WTC11 (cell line): ENCODE measurements around the gene VEZF1. TPM values are rescaled to one million over a fixed set of nuclear protein-coding genes. Genes with fewer than 3 reads are reported as not detected.

Experiments
- AFF4 ChIP-seq: sonication (generic); formaldehyde crosslinking; IDR thresholded peaks from 2 replicates; pipeline ENCODE4 v1.8.1; 2023; ENCODE audit warnings: mild to moderate bottlenecking, missing genetic modification reagents, borderline replicate concordance
- ATF2 ChIP-seq: sonication (generic); formaldehyde crosslinking; IDR thresholded peaks from 2 replicates; pipeline ENCODE4 v1.8.1; 2022; ENCODE audit warnings: low read depth, missing genetic modification reagents, borderline replicate concordance
- CREB1 ChIP-seq: sonication (generic); formaldehyde crosslinking; IDR thresholded peaks from 2 replicates; pipeline ENCODE4 v1.8.0; 2023; ENCODE audit warnings: mild to moderate bottlenecking, missing genetic modification reagents
- E2F1 ChIP-seq: sonication (generic); formaldehyde crosslinking; IDR thresholded peaks from 2 replicates; pipeline ENCODE4 v1.8.0; 2022; ENCODE audit warnings: mild to moderate bottlenecking, missing genetic modification reagents
- E2F4 ChIP-seq: sonication (generic); formaldehyde crosslinking; IDR thresholded peaks from 2 replicates; pipeline ENCODE4 v1.8.1; 2022; ENCODE audit warnings: low read depth, mild to moderate bottlenecking, moderate library complexity, missing genetic modification reagents, borderline replicate concordance
- ELF4 ChIP-seq: sonication (generic); formaldehyde crosslinking; IDR thresholded peaks from 2 replicates; pipeline ENCODE4 v1.8.1; 2022; ENCODE audit warnings: low read depth, mild to moderate bottlenecking, moderate library complexity, missing genetic modification reagents
- ERG ChIP-seq: fragments of 250-450 bp; sonication (Bioruptor Pico); IDR thresholded peaks from 2 replicates; pipeline ENCODE4 v1.8.0; 2021; ENCODE audit warnings: mild to moderate bottlenecking
- ESRRA ChIP-seq: sonication (generic); formaldehyde crosslinking; IDR thresholded peaks from 2 replicates; pipeline ENCODE4 v1.8.1; 2022; ENCODE audit warnings: mild to moderate bottlenecking, missing genetic modification reagents, borderline replicate concordance
- FOXJ3 ChIP-seq: sonication (generic); formaldehyde crosslinking; IDR thresholded peaks from 2 replicates; pipeline ENCODE4 v1.9.0; 2021; ENCODE audit warnings: missing genetic modification reagents, mild to moderate bottlenecking, borderline replicate concordance
- GRHL2 ChIP-seq: fragments of 250-450 bp; sonication (Bioruptor Pico); IDR thresholded peaks from 2 replicates; pipeline ENCODE4 v1.8.0; 2022; ENCODE audit warnings: mild to moderate bottlenecking, moderate library complexity; ENCODE audit not compliant: insufficient replicate concordance, severe bottlenecking
- IRF2 ChIP-seq: sonication (generic); formaldehyde crosslinking; IDR thresholded peaks from 2 replicates; pipeline ENCODE4 v1.8.0; 2022; ENCODE audit warnings: low read depth, missing genetic modification reagents, borderline replicate concordance
- KAT7 ChIP-seq: sonication (generic); formaldehyde crosslinking; IDR thresholded peaks from 2 replicates; pipeline ENCODE4 v1.8.1; 2023; ENCODE audit warnings: missing genetic modification reagents, mild to moderate bottlenecking, borderline replicate concordance
- MAX ChIP-seq: sonication (generic); formaldehyde crosslinking; IDR thresholded peaks from 2 replicates; pipeline ENCODE4 v1.8.0; 2022; ENCODE audit warnings: mild to moderate bottlenecking, missing genetic modification reagents
- NFYB ChIP-seq: sonication (generic); formaldehyde crosslinking; conservative IDR thresholded peaks from 2 replicates; pipeline ENCODE4 v1.8.0; 2022; ENCODE audit warnings: low read depth, missing genetic modification reagents
- NR3C1 ChIP-seq: sonication (generic); formaldehyde crosslinking; conservative IDR thresholded peaks from 2 replicates; pipeline ENCODE4 v1.8.1; 2023; ENCODE audit warnings: low read depth, mild to moderate bottlenecking, missing genetic modification reagents
- OVOL2 ChIP-seq: fragments of 250-450 bp; sonication (Bioruptor Pico); IDR thresholded peaks from 2 replicates; pipeline ENCODE4 v1.9.0; 2021; ENCODE audit warnings: mild to moderate bottlenecking, borderline replicate concordance
- PRRX2 ChIP-seq: fragments of 250-450 bp; sonication (Bioruptor Pico); IDR thresholded peaks from 2 replicates; pipeline ENCODE4 v1.8.0; 2021; ENCODE audit warnings: mild to moderate bottlenecking
- SMAD4 ChIP-seq: sonication (generic); formaldehyde crosslinking; IDR thresholded peaks from 2 replicates; pipeline ENCODE4 v1.8.0; 2022; ENCODE audit warnings: mild to moderate bottlenecking, missing genetic modification reagents
- SOX15 ChIP-seq: fragments of 250-450 bp; sonication (Bioruptor Pico); IDR thresholded peaks from 2 replicates; pipeline ENCODE4 v1.9.0; 2021; ENCODE audit warnings: mild to moderate bottlenecking
- TCF7 ChIP-seq: sonication (generic); formaldehyde crosslinking; IDR thresholded peaks from 2 replicates; pipeline ENCODE4 v1.8.0; 2022; ENCODE audit warnings: mild to moderate bottlenecking, low read depth, missing genetic modification reagents, moderate library complexity
- ZBTB43 ChIP-seq: sonication (generic); formaldehyde crosslinking; IDR thresholded peaks from 2 replicates; pipeline ENCODE4 v1.8.1; 2023; ENCODE audit warnings: mild to moderate bottlenecking, missing genetic modification reagents
- ZMAT4 ChIP-seq: fragments of 250-450 bp; sonication (Bioruptor Pico); IDR thresholded peaks from 2 replicates; pipeline ENCODE4 v1.9.0; 2021; ENCODE audit warnings: mild to moderate bottlenecking
- ZNF121 ChIP-seq: sonication (generic); formaldehyde crosslinking; IDR thresholded peaks from 2 replicates; pipeline ENCODE4 v1.8.0; 2023; ENCODE audit warnings: missing genetic modification reagents
- ZNF219 ChIP-seq: sonication (generic); formaldehyde crosslinking; IDR thresholded peaks from 2 replicates; pipeline ENCODE4 v1.8.0; 2023; ENCODE audit warnings: missing genetic modification reagents, mild to moderate bottlenecking, borderline replicate concordance
- ZNF263 ChIP-seq: sonication (generic); formaldehyde crosslinking; IDR thresholded peaks from 2 replicates; pipeline ENCODE4 v1.8.1; 2022; ENCODE audit warnings: low read depth, mild to moderate bottlenecking, moderate library complexity, missing genetic modification reagents
- ZNF317 ChIP-seq: sonication (generic); formaldehyde crosslinking; IDR thresholded peaks from 2 replicates; pipeline ENCODE4 v1.8.1; 2023; ENCODE audit warnings: low read depth, mild to moderate bottlenecking, moderate library complexity, missing genetic modification reagents, borderline replicate concordance
- ZSCAN18 ChIP-seq: fragments of 250-450 bp; sonication (Bioruptor Pico); IDR thresholded peaks from 2 replicates; pipeline ENCODE4 v2.1.2; 2022; ENCODE audit warnings: mild to moderate bottlenecking, moderate library complexity
- total RNA-seq: library from RNA; stranded (reverse); gene quantifications from 3 replicates; pipeline ENCODE4 v1.2.3, GENCODE V29; 2021

The VEZF1 gene
- total RNA-seq, 1 experiment from 2014 or later, result 43.3 TPM

GRCh38 chr17:57987581-57988300 lies at the start of gene VEZF1 (continued):
- TF ChIP-seq SMAD4 (CRISPR knock-in tag), result no peak
- no peak for TF ChIP-seq SOX15 (CRISPR knock-in tag)
- no peak for TF ChIP-seq CREB1 (CRISPR knock-in tag)
- no peak for TF ChIP-seq FOXJ3 (CRISPR knock-in tag)
- TF ChIP-seq PRRX2 (CRISPR knock-in tag), result no peak
- no peak for TF ChIP-seq ZNF263 (CRISPR knock-in tag)
- TF ChIP-seq ZNF317 (CRISPR knock-in tag), result no peak
- no peak for TF ChIP-seq IRF2
- no peak for TF ChIP-seq AFF4
- TF ChIP-seq ZNF121 (CRISPR knock-in tag), result no peak
- TF ChIP-seq NFYB (CRISPR knock-in tag), result no peak
- TF ChIP-seq ELF4 (CRISPR knock-in tag), result no peak
- TF ChIP-seq NR3C1, result no peak
- TF ChIP-seq ZMAT4 (CRISPR knock-in tag), result no peak
- TF ChIP-seq GRHL2 (CRISPR knock-in tag), result no peak
- TF ChIP-seq E2F1 (CRISPR knock-in tag), result no peak
- TF ChIP-seq TCF7 (CRISPR knock-in tag), result no peak
- no peak; the same call in 1 of the 2 replicates for TF ChIP-seq KAT7 (CRISPR knock-in tag)
- no peak for TF ChIP-seq OVOL2 (CRISPR knock-in tag)
- TF ChIP-seq ATF2 (CRISPR knock-in tag), result no peak
- TF ChIP-seq MAX, result no peak
- TF ChIP-seq ZBTB43, result 0 out of 2 replicates have a peak, but pooled peaks have one; percentile 56
- TF ChIP-seq ESRRA (CRISPR knock-in tag), result no peak
- no peak for TF ChIP-seq ERG (CRISPR knock-in tag)
- peak; percentile 58; the same call in 1 of the 2 replicates for TF ChIP-seq E2F4
- no peak for TF ChIP-seq ZNF219 (CRISPR knock-in tag)
- TF ChIP-seq ZSCAN18 (CRISPR knock-in tag), result no peak
